ENCODE measurements around the gene ENTPD8. TPM values are rescaled to one million over a fixed set of nuclear protein-coding genes. Genes with fewer than 3 reads are reported as not detected.
A peak's percentile ranks its signal among the peaks of the same experiment; 100 is the strongest.

The ENTPD8 gene
- polyA plus RNA-seq, 3 donors, result not detected

- WGBS (ENCODE audit: insufficient coverage), result 40% methylated on average over 6 of the region's 18 CpGs
- H3K27ac ChIP-seq (ENCODE audit: low read depth in 1 of 2, low read length in 2 of 2), result no peak overlapping the region
Measured at GRCh38 chr9:137449931-137450538, 8.9 kb upstream of the ENTPD8 start.

More at GRCh38 chr9:137449931-137450538, 8.9 kb upstream of the ENTPD8 start:
- Histone ChIP-seq H4K20me1 (ENCODE audit: insufficient read depth, low read length) (no peaks in the 10 kb centered on the region), H2AFZ (ENCODE audit: insufficient read depth, low read depth, low read length, poor library complexity, severe bottlenecking) (no peak overlapping the region), H3K4me2 (replicated peaks; ENCODE audit: extremely low read depth, low read length, poor library complexity, severe bottlenecking) (no peak overlapping the region), H3K4me1 (ENCODE audit: control insufficient read depth in 1 of 2, insufficient read depth in 2 of 2, low read length in 2 of 2) (peaks cover 77 to 90% of the 10 kb centered on the region in 2 donors), H3K9ac (ENCODE audit: insufficient read depth, low read length, poor library complexity, severe bottlenecking) (no peak overlapping the region), H3K27me3 (ENCODE audit: control insufficient read depth in 2 of 2, insufficient read depth in 2 of 2, low read length in 2 of 2) (no peaks in the 10 kb centered on the region), H3K36me3 (replicated peaks in 1 of 2; ENCODE audit: control insufficient read depth in 1 of 2, insufficient read depth in 2 of 2, low read length in 2 of 2) (peaks cover 9 to 10% of the 10 kb centered on the region in 2 donors), H3K79me2 (ENCODE audit: insufficient read depth, low read length) (no peaks in the 10 kb centered on the region), H3K4me3 (replicated peaks in 1 of 3; ENCODE audit: low read depth in 2 of 3, low read length in 3 of 3) (no peak overlapping the region), H3K9me3 (replicated peaks in 1 of 2; ENCODE audit: control insufficient read depth in 1 of 2, insufficient read depth in 1 of 2, low read length in 2 of 2) (no peaks in the 10 kb centered on the region)
- intact Hi-C loops (cut with micrococcal nuclease), result loop anchor here in 1 of 2 donors (10.0 kb wide), 1 partner anchor 155 kb away; no protein-coding TSS in a partner anchor
- peaks cover 6 to 16% of the 10 kb centered on the region in 2 donors for H3K36me3 Mint-ChIP-seq
- peaks cover 0 to 6% (median 0%) of the 10 kb centered on the region in 7 donors for H3K9me3 Mint-ChIP-seq
- peaks cover 0 to 2% (median 0%) of the 10 kb centered on the region in 3 donors for H3K27me3 Mint-ChIP-seq (ENCODE audit: low read depth in 3 of 3)
- no peak overlapping the region for H3K4me3 Mint-ChIP-seq
- no peak for DNase-seq
- peak overlapping the region in 1 of 7 donors; percentile 79 for H3K27ac Mint-ChIP-seq
- H3K4me1 Mint-ChIP-seq, result peaks cover 52% of the 10 kb centered on the region
- no peak for TF ChIP-seq CTCF (IDR thresholded peaks at IDR 0.05)

Measured in CD14-positive monocyte (primary cell).